PC-3 (cell line): ENCODE data around the gene TRPM2. TPM values are rescaled to one million over a fixed set of nuclear protein-coding genes. Genes with fewer than 3 reads are reported as not detected.

ENCODE experiments used
- ATAC-seq: fragments of 200-7000 bp; cut with Tn5 transposase; 2 replicates; pipeline ENCODE4 v1.9.1; 2020; ENCODE audit warnings: mild to moderate bottlenecking, moderate library complexity
- BruUV-seq: library from RNA; stranded (reverse); fragments of 400-500 nt; replicated peaks from 2 replicates; lab custom pipeline; 2021; lab: Mats Ljungman, UMichigan
- CTCF ChIA-PET: fragments of 300-600 bp; sonication (Branson Sonifier 250); formaldehyde crosslinking; loops from one replicate; lab custom pipeline; 2022; ENCODE audit warnings: antibody characterized with exemption; lab: Charles Lee
- POLR2A ChIA-PET: fragments of 300-600 bp; sonication (Branson Sonifier 250); formaldehyde crosslinking; loops from one replicate; lab custom pipeline; 2022; ENCODE audit warnings: antibody characterized with exemption; ENCODE audit not compliant: unreplicated experiment; lab: Charles Lee
- DNase-seq: peaks from one replicate; pipeline ENCODE4 v3.0.0-alpha.2; 2015
- H2AFZ ChIP-seq: fragments of 300-600 bp; sonication (generic); 2 replicates; pipeline ENCODE4 v1.6.0; 2016; ENCODE audit warnings: antibody characterized with exemption, low read length
- H3F3A ChIP-seq: fragments of 300-600 bp; sonication (generic); one replicate; pipeline ENCODE4 v1.6.0; 2017; ENCODE audit warnings: antibody characterized with exemption, low read length, control low read depth, mild to moderate bottlenecking; ENCODE audit not compliant: unreplicated experiment
- H3K27ac ChIP-seq: fragments of 300-600 bp; sonication (generic); 2 replicates; pipeline ENCODE4 v1.5.1; 2016; ENCODE audit warnings: mild to moderate bottlenecking, low read length
- H3K27me3 ChIP-seq: fragments of 300-600 bp; sonication (generic); 2 replicates; pipeline ENCODE4 v1.6.1; 2016; ENCODE audit warnings: low read length, mixed read lengths
- H3K36me3 ChIP-seq: fragments of 300-600 bp; sonication (generic); 2 replicates; pipeline ENCODE4 v1.6.1; 2016; ENCODE audit warnings: low read depth, mixed run types, low read length, mixed read lengths
- H3K4me1 ChIP-seq: fragments of 300-600 bp; sonication (generic); 2 replicates; pipeline ENCODE4 v1.5.1; 2016; ENCODE audit warnings: low read length; ENCODE audit not compliant: insufficient read depth
- H3K4me2 ChIP-seq: fragments of 300-600 bp; sonication (generic); 2 replicates; pipeline ENCODE4 v1.6.0; 2016; ENCODE audit warnings: low read length
- H3K4me3 ChIP-seq: fragments of 300-600 bp; sonication (generic); 2 replicates; pipeline ENCODE4 v1.5.1; 2016; ENCODE audit warnings: mild to moderate bottlenecking, low read length, mixed read lengths
- H3K79me2 ChIP-seq: fragments of 300-600 bp; sonication (generic); 2 replicates; pipeline ENCODE4 v1.6.1; 2017; ENCODE audit warnings: low read length, mixed read lengths
- H3K9ac ChIP-seq: fragments of 300-600 bp; sonication (generic); 2 replicates; pipeline ENCODE4 v1.6.0; 2016; ENCODE audit warnings: mild to moderate bottlenecking, low read length
- H3K9me2 ChIP-seq: fragments of 300-600 bp; sonication (generic); replicated peaks from 2 replicates; pipeline ENCODE4 v1.6.1; 2016; ENCODE audit warnings: mixed run types, low read length, mixed read lengths
- H3K9me3 ChIP-seq: fragments of 300-600 bp; sonication (generic); 2 replicates; pipeline ENCODE4 v1.6.1; 2016; ENCODE audit warnings: low read length, mixed read lengths
- H4K20me1 ChIP-seq: fragments of 300-600 bp; sonication (generic); 2 replicates; pipeline ENCODE4 v1.6.1; 2016; ENCODE audit warnings: low read length, mixed read lengths
- EZH2 ChIP-seq: fragments of 300-600 bp; sonication (generic); IDR thresholded peaks from one replicate; pipeline ENCODE4 v1.6.1; 2017; ENCODE audit warnings: antibody characterized with exemption, mild to moderate bottlenecking, low read length; ENCODE audit not compliant: unreplicated experiment
- EZH2phosphoT487 ChIP-seq: fragments of 300-600 bp; sonication (generic); IDR thresholded peaks from 2 replicates; pipeline ENCODE4 v1.6.1; 2018; ENCODE audit warnings: mild to moderate bottlenecking, antibody characterized with exemption, low read length, borderline replicate concordance
- intact Hi-C: fragments of 100-400 bp; cut with micrococcal nuclease; formaldehyde crosslinking; loops from 2 replicates; pipeline ENCODE4 v1.9.0; 2023
- total RNA-seq: library from RNA; depleted of rRNA; stranded (reverse); fragments of >200 nt; gene quantifications from 2 replicates; pipeline ENCODE4 v1.2.3, GENCODE V29; 2014
- TF ChIP-seq, protein P1 (sequence below): fragments of 300-600 bp; sonication (generic); conservative IDR thresholded peaks from 2 replicates; pipeline ENCODE4 v1.5.1; 2017; ENCODE audit warnings: antibody characterized with exemption, low read depth, mild to moderate bottlenecking, low read length

The TRPM2 gene
- total RNA-seq, 1 experiment from 2014 or later = 50.0 TPM

DNA sequence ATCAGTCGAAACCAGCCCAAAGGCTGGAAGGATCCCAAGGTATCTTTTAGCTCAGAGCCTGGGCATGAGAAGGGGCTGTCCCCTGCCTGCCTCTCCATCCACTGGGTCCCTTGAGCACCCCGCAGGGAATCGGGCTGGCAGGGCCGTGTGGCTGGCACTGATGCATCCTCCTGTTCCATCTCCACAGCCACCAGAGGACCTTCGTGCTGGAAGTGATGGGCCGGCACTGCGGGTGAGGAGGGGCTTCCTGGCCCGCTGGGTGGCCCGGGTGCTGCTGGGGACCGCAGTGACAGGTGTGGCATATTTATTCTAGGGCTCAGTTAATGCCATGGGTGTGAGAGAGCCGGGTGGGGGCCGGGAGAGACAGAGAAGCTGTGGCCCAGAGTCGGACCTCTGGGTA is 40.0 kb upstream of the TRPM2 start:
- no peak overlapping the region for H3K4me3 ChIP-seq
- DNase-seq = no peak
- intact Hi-C loops = no loop called here
- TF ChIP-seq EZH2 (no peak), EZH2phosphoT487 (no peak)
- TF ChIP-seq, protein P1, sequence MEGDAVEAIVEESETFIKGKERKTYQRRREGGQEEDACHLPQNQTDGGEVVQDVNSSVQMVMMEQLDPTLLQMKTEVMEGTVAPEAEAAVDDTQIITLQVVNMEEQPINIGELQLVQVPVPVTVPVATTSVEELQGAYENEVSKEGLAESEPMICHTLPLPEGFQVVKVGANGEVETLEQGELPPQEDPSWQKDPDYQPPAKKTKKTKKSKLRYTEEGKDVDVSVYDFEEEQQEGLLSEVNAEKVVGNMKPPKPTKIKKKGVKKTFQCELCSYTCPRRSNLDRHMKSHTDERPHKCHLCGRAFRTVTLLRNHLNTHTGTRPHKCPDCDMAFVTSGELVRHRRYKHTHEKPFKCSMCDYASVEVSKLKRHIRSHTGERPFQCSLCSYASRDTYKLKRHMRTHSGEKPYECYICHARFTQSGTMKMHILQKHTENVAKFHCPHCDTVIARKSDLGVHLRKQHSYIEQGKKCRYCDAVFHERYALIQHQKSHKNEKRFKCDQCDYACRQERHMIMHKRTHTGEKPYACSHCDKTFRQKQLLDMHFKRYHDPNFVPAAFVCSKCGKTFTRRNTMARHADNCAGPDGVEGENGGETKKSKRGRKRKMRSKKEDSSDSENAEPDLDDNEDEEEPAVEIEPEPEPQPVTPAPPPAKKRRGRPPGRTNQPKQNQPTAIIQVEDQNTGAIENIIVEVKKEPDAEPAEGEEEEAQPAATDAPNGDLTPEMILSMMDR = no peak
- ChIA-PET POLR2A (no interaction called here), CTCF (no interaction called here)
- no peaks in the 10 kb centered on the region for H4K20me1 ChIP-seq
- H3K9ac ChIP-seq = no peak overlapping the region
- no TSS peak for BruUV-seq
- ATAC-seq = no peak
- H3K36me3 ChIP-seq = peaks cover 19% of the 10 kb centered on the region; the same call in 1 of the 2 replicates
- no peak overlapping the region for H2AFZ ChIP-seq
- H3K79me2 ChIP-seq = no peaks in the 10 kb centered on the region
- H3K4me2 ChIP-seq = no peak overlapping the region
- H3F3A ChIP-seq = no peaks in the 10 kb centered on the region
- no peaks in the 10 kb centered on the region for H3K4me1 ChIP-seq
- no peaks in the 10 kb centered on the region for H3K9me2 ChIP-seq
- no peaks in the 10 kb centered on the region for H3K9me3 ChIP-seq
- no peak overlapping the region for H3K27ac ChIP-seq
- no peaks in the 10 kb centered on the region for H3K27me3 ChIP-seq

DNA sequence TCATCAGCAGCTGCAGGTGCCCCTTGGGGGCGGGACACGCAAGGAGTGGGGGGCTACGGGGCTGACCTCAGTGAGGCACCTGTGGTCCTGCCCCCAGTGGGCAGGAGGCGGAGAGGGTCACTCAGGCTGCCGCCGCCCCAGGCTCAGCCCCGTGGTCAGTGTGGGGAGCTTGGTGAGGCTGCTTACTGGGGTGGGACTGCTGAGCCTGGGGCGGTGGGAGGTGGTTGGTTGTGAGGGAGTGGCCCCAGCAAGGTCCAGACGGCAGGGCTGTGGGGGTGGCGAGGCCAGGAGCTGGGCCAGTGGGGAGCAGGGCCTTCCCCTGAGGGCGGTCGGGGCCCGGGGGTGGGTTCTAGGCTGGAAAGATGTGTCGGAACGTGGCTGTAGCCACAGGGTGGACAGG is 39.3 kb upstream of the TRPM2 start:
- no peaks in the 10 kb centered on the region for H4K20me1 ChIP-seq
- POLR2A ChIA-PET = no interaction called here
- peaks cover 19% of the 10 kb centered on the region; the same call in 1 of the 2 replicates for H3K36me3 ChIP-seq

DNA sequence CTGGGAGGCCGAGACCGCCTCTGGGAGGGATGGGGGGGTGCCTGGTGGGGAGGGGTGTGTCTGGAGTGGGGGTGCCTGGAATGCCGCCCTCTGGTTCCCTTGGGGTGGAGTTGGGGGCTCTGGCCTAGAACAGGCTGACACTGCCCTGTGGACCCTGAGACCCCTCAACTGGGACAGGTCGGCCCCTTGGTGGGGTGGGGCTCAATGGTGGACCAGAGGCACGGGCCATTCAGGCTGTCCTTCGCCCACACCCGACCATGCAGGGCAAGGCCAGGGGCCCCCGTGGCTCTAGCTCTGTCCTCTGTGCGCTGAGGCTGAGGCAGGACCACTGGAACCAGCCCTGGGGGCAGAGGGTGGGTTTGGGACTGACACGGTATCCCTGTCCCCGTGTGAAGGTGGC is 38.9 kb upstream of the TRPM2 start:
- ChIA-PET POLR2A (no interaction called here), CTCF (no interaction called here)
- no peaks in the 10 kb centered on the region for H3F3A ChIP-seq
- no peak overlapping the region for H3K4me3 ChIP-seq
- ATAC-seq (no peak), DNase-seq (no peak)
- H3K4me1 ChIP-seq = no peaks in the 10 kb centered on the region
- H3K9ac ChIP-seq = no peak overlapping the region
- intact Hi-C loops = no loop called here
- TF ChIP-seq EZH2 (no peak), EZH2phosphoT487 (no peak)
- TF ChIP-seq, protein P1 = no peak
- no peak overlapping the region for H2AFZ ChIP-seq
- no peaks in the 10 kb centered on the region for H3K79me2 ChIP-seq
- no peak overlapping the region for H3K4me2 ChIP-seq
- H3K27ac ChIP-seq = no peak overlapping the region
- no peaks in the 10 kb centered on the region for H3K9me2 ChIP-seq
- H3K27me3 ChIP-seq = no peaks in the 10 kb centered on the region
- peaks cover 19% of the 10 kb centered on the region; the same call in 1 of the 2 replicates for H3K36me3 ChIP-seq
- H3K9me3 ChIP-seq = no peaks in the 10 kb centered on the region
- no TSS peak for BruUV-seq
- no peaks in the 10 kb centered on the region for H4K20me1 ChIP-seq

More for the DNA sequence above, 39.3 kb upstream of the TRPM2 start:
- TF ChIP-seq, protein P1 = no peak
- ATAC-seq = no peak
- Histone ChIP-seq H3K4me2 (no peak overlapping the region), H3K27me3 (no peaks in the 10 kb centered on the region), H3K9me2 (no peaks in the 10 kb centered on the region), H3K79me2 (no peaks in the 10 kb centered on the region), H3K9ac (no peak overlapping the region), H3F3A (no peaks in the 10 kb centered on the region), H3K4me1 (no peaks in the 10 kb centered on the region), H3K27ac (no peak overlapping the region), H3K4me3 (no peak overlapping the region), H2AFZ (no peak overlapping the region), H3K9me3 (no peaks in the 10 kb centered on the region)
- no TSS peak for BruUV-seq
- CTCF ChIA-PET = no interaction called here
- no peak for DNase-seq
- intact Hi-C loops = no loop called here
